ENCODE results near the gene DNM2. TPM values are rescaled to one million over a fixed set of nuclear protein-coding genes. Genes with fewer than 3 reads are reported as not detected.

DNM2 gene
- total RNA-seq, 1 donor from 2014 or later = 113 TPM

GRCh38 chr19:10686661-10687517 is 31.0 kb upstream of the DNM2 start:
- intact Hi-C loops (cut with DNase I) = no loop called here
- peaks cover 91 to 99% of the 10 kb centered on the region in 2 donors for H3K36me3 ChIP-seq
- H3K4me3 ChIP-seq = no peak overlapping the region
- no peaks in the 10 kb centered on the region for H3K27me3 ChIP-seq
- TF ChIP-seq, protein P1, sequence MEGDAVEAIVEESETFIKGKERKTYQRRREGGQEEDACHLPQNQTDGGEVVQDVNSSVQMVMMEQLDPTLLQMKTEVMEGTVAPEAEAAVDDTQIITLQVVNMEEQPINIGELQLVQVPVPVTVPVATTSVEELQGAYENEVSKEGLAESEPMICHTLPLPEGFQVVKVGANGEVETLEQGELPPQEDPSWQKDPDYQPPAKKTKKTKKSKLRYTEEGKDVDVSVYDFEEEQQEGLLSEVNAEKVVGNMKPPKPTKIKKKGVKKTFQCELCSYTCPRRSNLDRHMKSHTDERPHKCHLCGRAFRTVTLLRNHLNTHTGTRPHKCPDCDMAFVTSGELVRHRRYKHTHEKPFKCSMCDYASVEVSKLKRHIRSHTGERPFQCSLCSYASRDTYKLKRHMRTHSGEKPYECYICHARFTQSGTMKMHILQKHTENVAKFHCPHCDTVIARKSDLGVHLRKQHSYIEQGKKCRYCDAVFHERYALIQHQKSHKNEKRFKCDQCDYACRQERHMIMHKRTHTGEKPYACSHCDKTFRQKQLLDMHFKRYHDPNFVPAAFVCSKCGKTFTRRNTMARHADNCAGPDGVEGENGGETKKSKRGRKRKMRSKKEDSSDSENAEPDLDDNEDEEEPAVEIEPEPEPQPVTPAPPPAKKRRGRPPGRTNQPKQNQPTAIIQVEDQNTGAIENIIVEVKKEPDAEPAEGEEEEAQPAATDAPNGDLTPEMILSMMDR (IDR thresholded peaks at IDR 0.05) = no peak
- peak overlapping the region; percentile 5 to 38 for H3K27ac ChIP-seq
- H3K4me1 ChIP-seq = no peaks in the 10 kb centered on the region
- no peaks in the 10 kb centered on the region for H3K9me3 ChIP-seq
- DNase-seq (ENCODE audit: low spot score in 2 of 2) = no peak

DNA sequence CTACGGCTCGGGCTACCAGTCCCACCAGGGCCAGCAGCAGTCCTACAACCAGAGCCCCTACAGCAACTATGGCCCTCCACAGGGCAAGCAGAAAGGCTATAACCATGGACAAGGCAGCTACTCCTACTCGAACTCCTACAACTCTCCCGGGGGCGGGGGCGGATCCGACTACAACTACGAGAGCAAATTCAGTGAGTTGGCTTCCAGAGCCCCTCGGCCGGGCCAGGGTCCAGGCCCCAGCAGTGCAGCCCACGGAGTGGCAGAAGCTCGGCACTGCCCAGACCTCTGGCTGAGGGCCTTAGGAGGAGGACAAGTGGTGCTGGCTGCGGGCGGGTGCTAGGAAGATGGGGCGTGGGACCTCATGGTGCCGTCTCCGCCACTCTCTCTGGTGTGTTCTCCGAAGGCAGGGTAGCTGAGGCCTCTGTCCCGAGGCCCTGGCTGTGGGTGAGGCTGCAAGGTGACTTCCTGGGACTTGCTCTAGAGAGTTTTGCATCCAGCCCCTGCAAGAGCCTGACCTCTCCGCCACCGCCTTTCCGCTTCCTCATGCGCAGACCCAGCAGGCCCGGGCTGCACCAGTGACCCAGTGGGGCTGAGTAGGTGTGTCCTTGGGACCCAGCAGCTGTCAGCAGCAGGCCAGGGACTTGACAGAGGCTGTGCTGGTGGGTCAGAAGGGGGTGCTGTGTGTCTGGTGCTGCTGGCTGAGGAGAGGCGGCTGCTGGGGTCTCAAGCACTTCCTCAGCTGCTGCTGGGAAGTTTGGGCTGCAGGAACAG is 30.2 kb upstream of the DNM2 start:
- Histone ChIP-seq H3K9me3 (no peaks in the 10 kb centered on the region), H3K4me3 (no peak overlapping the region), H3K27me3 (no peaks in the 10 kb centered on the region), H3K36me3 (peaks cover 83 to 99% of the 10 kb centered on the region in 2 donors), H3K4me1 (no peaks in the 10 kb centered on the region), H3K27ac (peak overlapping the region in 1 of 2 donors; percentile 5)
- DNase-seq (ENCODE audit: low spot score in 2 of 2) = no peak
- intact Hi-C loops (cut with DNase I) = no loop called here
- TF ChIP-seq, protein P1 (IDR thresholded peaks at IDR 0.05) = no peak

DNA sequence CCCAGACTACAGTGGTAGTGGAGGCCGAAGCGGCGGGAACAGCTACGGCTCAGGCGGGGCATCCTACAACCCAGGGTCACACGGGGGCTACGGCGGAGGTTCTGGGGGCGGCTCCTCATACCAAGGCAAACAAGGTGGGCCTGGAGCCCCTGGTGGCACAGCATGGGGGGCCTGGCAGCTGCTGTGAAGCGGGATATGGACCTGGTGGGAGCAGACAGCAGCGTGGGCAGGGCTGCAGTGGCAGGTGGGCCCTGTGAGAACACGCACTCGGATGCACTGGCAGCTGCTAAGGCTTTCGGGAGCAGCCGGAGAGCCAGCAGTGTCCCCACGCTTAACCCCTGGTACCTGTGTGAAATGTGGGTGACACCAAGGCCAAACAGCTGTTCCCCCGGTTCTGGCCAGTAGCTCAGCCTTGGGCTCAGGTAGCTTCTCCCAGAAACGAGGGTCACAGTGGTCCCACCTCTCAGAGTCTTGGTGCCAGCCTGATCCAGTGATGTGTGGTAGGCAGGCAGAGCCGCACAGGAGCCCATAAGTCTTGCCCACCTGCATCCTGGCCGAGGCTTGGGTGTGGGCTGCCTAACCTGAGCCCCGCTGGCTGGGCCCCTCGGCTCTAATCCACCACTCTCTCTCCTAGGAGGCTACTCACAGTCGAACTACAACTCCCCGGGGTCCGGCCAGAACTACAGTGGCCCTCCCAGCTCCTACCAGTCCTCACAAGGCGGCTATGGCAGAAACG is 29.2 kb upstream of the DNM2 start:
- intact Hi-C loops (cut with DNase I) = no loop called here
- TF ChIP-seq, protein P1 (IDR thresholded peaks at IDR 0.05) = no peak
- Histone ChIP-seq H3K9me3 (no peaks in the 10 kb centered on the region), H3K36me3 (peaks cover 73 to 89% of the 10 kb centered on the region in 2 donors), H3K4me3 (no peak overlapping the region), H3K4me1 (no peaks in the 10 kb centered on the region), H3K27me3 (no peaks in the 10 kb centered on the region), H3K27ac (no peak overlapping the region)
- DNase-seq (ENCODE audit: low spot score in 2 of 2) = no peak

DNA sequence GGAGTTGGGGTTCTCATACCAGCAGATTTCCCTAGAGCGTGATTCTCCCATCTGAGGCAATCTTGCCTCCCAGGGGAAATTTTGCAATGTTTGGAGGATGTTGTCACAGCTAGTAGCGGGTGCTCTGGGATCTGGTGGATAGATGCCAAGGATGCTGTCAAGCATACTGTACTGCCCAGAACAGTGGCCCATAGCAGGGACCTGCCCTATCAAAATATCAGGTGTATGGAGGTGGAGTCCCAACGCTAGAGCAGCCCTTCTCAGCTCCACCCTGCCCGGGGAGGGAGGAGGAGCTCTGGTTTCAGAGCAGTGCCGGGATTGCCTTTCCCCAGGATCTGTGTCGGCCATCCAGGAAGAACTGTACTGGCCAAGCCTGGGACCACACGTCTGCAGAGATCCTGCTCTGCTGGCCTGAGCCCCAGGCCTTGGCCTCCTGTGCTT is 27.5 kb upstream of the DNM2 start:
- Histone ChIP-seq H3K36me3 (peaks cover 59 to 73% of the 10 kb centered on the region in 2 donors), H3K9me3 (no peaks in the 10 kb centered on the region), H3K4me1 (no peaks in the 10 kb centered on the region), H3K27ac (no peak overlapping the region), H3K4me3 (no peak overlapping the region), H3K27me3 (no peaks in the 10 kb centered on the region)
- intact Hi-C loops (cut with DNase I) = no loop called here
- DNase-seq (ENCODE audit: low spot score in 2 of 2) = no peak
- TF ChIP-seq, protein P1 (IDR thresholded peaks at IDR 0.05) = no peak

- no peak for DNase-seq (ENCODE audit: low spot score in 2 of 2)
- TF ChIP-seq, protein P1 (IDR thresholded peaks at IDR 0.05) = no peak
- intact Hi-C loops (cut with DNase I) = no loop called here
- Histone ChIP-seq H3K4me1 (no peaks in the 10 kb centered on the region), H3K36me3 (peaks cover 50 to 63% of the 10 kb centered on the region in 2 donors), H3K27ac (no peak overlapping the region), H3K9me3 (no peaks in the 10 kb centered on the region), H3K4me3 (no peak overlapping the region), H3K27me3 (no peaks in the 10 kb centered on the region)
Observed at GRCh38 chr19:10691178-10691881, 26.5 kb upstream of the DNM2 start.
